K562 (cell line): ENCODE data around the gene PIP4K2A. TPM values are rescaled to one million over a fixed set of nuclear protein-coding genes. Genes with fewer than 3 reads are reported as not detected.

ENCODE experiments used
- ATF3 ChIP-seq, 2 experiments: fragments of 450-650 bp in 1 of 2; sonication (generic) in 1 of 2; formaldehyde crosslinking in 1 of 2; IDR thresholded peaks in 1 of 2; conservative IDR thresholded peaks in 1 of 2; 2 replicates each; pipeline versions ENCODE4 v1.6.1 to v1.8.1; 2016 to 2023; ENCODE audit warnings: mild to moderate bottlenecking in 2 of 2, moderate library complexity in 2 of 2, inconsistent platforms in 1 of 2, missing genetic modification reagents in 1 of 2
- ELF2 ChIP-seq: fragments of 250-450 bp; sonication (Bioruptor Pico); IDR thresholded peaks from 2 replicates; pipeline ENCODE4 v1.5.0; 2021; ENCODE audit warnings: mild to moderate bottlenecking
- ETV6 ChIP-seq, 3 experiments: fragments of 150-350 bp in 1 of 3; sonication (generic) in 1 of 3; formaldehyde crosslinking in 1 of 3; IDR thresholded peaks; 2 replicates each; pipeline versions ENCODE4 v1.6.1 to v1.8.0; 2014 to 2022; ENCODE audit warnings: borderline replicate concordance in 2 of 3, low read depth in 2 of 3, antibody characterized with exemption in 1 of 3, low read length in 1 of 3, mild to moderate bottlenecking in 1 of 3, missing genetic modification reagents in 1 of 3
- GATAD2A ChIP-seq: fragments of 450-650 bp; IDR thresholded peaks from 2 replicates; pipeline ENCODE4 v1.6.1; 2017
- IRF2 ChIP-seq: sonication (generic); formaldehyde crosslinking; IDR thresholded peaks from 2 replicates; pipeline ENCODE4 v1.8.1; 2022; ENCODE audit warnings: mild to moderate bottlenecking, missing genetic modification reagents
- JUN ChIP-seq, 2 experiments: sonication (generic) in 1 of 2; formaldehyde crosslinking in 1 of 2; IDR thresholded peaks; 2 replicates each; pipeline versions ENCODE4 v1.6.1 to v1.8.0; 2012 to 2022; ENCODE audit warnings: borderline replicate concordance in 2 of 2, mild to moderate bottlenecking in 2 of 2, improper control_type of control experiment in 1 of 2, low read depth in 1 of 2, low read length in 1 of 2, missing genetic modification reagents in 1 of 2
- LCOR ChIP-seq: sonication (generic); formaldehyde crosslinking; IDR thresholded peaks from 2 replicates; pipeline ENCODE4 v1.8.0; 2022; ENCODE audit warnings: mild to moderate bottlenecking, missing genetic modification reagents
- RBFOX2 ChIP-seq: fragments of 200-400 bp; formaldehyde crosslinking; IDR thresholded peaks from 2 replicates; pipeline ENCODE4 v1.6.1; 2017; ENCODE audit warnings: low read depth, mild to moderate bottlenecking, low read length, moderate library complexity
- TEAD4 ChIP-seq, 2 experiments: sonication (generic) in 1 of 2; formaldehyde crosslinking in 1 of 2; IDR thresholded peaks; 2 replicates each; pipeline versions ENCODE4 v1.6.1 to v1.8.0; 2012 to 2022; ENCODE audit warnings: borderline replicate concordance in 1 of 2, inconsistent platforms in 1 of 2, low read length in 1 of 2, mild to moderate bottlenecking in 1 of 2, missing genetic modification reagents in 1 of 2
- U2AF2 ChIP-seq: fragments of 200-400 bp; formaldehyde crosslinking; optimal IDR thresholded peaks from 2 replicates; pipeline ENCODE3; 2017; ENCODE audit warnings: low read depth, mild to moderate bottlenecking, low read length
- ZNF165 ChIP-seq: fragments of 250-450 bp; sonication (Bioruptor Pico); IDR thresholded peaks from 2 replicates; pipeline ENCODE4 v1.4.0; 2020; ENCODE audit warnings: borderline replicate concordance
- ZNF23 ChIP-seq: fragments of 250-450 bp; sonication (Bioruptor Pico); IDR thresholded peaks from 2 replicates; pipeline ENCODE4 v1.4.0; 2020; ENCODE audit warnings: mild to moderate bottlenecking
- ZNF830 ChIP-seq: fragments of 250-450 bp; sonication (Bioruptor Pico); IDR thresholded peaks from 2 replicates; pipeline ENCODE4 v1.5.0; 2021; ENCODE audit warnings: mild to moderate bottlenecking
- polyA plus RNA-seq, 8 experiments: library from polyadenylated mRNA; depleted of rRNA in 4 of 8; stranded (reverse) in 5 of 8; unstranded in 3 of 8; fragments of >200 nt; fragmentation: Nextera tagmentation in 2 of 8; fragmentation: Illumina TruSeq in 1 of 8; extraction: Ambion mirVana in 2 of 8; extraction: Trizol in 1 of 8; gene quantifications; 2 replicates each; pipeline versions ENCODE4 v1.2.1 to v1.2.3, GENCODE V29; 2011 to 2014; ENCODE audit warnings: inconsistent platforms in 1 of 8, missing spikeins in 1 of 8
- total RNA-seq, 7 experiments: library from RNA; depleted of rRNA in 6 of 7; stranded (reverse); fragments of >200 nt in 6 of 7; fragmentation: Illumina TruSeq in 2 of 7; extraction: Trizol in 2 of 7; gene quantifications; 2 replicates each; pipeline versions ENCODE4 v1.2.1 to v1.2.3, GENCODE V29; 2011 to 2021; ENCODE audit warnings: low replicate concordance in 1 of 7
- TF ChIP-seq, protein P1 (sequence below): fragments of 200-400 bp; formaldehyde crosslinking; IDR thresholded peaks from 2 replicates; pipeline ENCODE4 v1.6.1; 2017; ENCODE audit warnings: mild to moderate bottlenecking, low read depth, low read length, moderate library complexity
- TF ChIP-seq, protein P2 (sequence below), 2 experiments: fragments of 450-650 bp; IDR thresholded peaks; 2 replicates each; pipeline ENCODE4 v1.6.1; 2016
- TF ChIP-seq, protein P3 (sequence below): fragments of 250-450 bp; sonication (Bioruptor Pico); IDR thresholded peaks from 2 replicates; pipeline ENCODE4 v1.8.0; 2021; ENCODE audit warnings: moderate library complexity, mild to moderate bottlenecking, inconsistent platforms
- TF ChIP-seq, protein P4 (sequence below): fragments of 250-450 bp; sonication (Bioruptor Pico); IDR thresholded peaks from 2 replicates; pipeline ENCODE4 v1.5.1; 2021; ENCODE audit warnings: mild to moderate bottlenecking

The PIP4K2A gene
- total and polyA plus RNA-seq, 9 of the 15 experiments (the other 6 are each of a cell fraction or from before 2014, with no cell fraction given): 35.6 to 117 (median 71.9) TPM

DNA sequence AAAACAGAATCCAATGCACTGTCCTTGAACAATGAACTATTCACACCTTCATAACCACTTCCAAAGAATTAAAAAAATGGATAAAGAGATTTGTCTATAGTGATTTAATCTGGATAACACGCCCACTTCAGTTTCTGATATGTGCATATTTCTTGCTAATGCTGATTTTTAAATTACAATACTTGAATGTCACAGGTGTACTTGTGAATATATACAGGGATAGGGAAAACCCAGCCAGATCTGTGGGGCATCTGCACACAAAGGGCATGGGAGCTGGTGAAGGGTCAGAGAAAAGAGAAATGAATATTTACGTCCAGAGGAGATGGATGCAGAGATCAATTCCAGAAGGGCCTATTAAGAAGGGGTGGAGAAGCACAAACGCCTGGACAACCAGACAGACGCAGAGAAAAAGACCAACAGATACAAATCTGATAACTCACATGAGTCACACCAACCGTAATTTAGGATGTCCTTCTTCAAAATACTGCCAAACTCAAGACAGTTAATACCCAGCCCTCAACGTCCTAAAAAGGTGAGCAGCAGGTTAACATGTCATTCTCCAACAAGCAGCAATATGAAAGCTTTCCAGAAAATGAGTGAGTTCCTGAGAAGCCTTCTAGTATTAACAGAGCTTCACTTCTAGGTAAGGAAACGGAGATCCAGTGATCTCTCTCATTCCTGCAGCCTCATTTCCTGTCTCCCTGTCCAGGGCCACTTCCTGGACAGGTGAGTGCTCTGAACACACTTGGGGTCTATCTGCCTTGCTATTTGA is 41.9 kb downstream of the PIP4K2A start (continued):
- TF ChIP-seq, protein P1, sequence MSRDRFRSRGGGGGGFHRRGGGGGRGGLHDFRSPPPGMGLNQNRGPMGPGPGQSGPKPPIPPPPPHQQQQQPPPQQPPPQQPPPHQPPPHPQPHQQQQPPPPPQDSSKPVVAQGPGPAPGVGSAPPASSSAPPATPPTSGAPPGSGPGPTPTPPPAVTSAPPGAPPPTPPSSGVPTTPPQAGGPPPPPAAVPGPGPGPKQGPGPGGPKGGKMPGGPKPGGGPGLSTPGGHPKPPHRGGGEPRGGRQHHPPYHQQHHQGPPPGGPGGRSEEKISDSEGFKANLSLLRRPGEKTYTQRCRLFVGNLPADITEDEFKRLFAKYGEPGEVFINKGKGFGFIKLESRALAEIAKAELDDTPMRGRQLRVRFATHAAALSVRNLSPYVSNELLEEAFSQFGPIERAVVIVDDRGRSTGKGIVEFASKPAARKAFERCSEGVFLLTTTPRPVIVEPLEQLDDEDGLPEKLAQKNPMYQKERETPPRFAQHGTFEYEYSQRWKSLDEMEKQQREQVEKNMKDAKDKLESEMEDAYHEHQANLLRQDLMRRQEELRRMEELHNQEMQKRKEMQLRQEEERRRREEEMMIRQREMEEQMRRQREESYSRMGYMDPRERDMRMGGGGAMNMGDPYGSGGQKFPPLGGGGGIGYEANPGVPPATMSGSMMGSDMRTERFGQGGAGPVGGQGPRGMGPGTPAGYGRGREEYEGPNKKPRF: no peak
- TF ChIP-seq TEAD4 (IDR thresholded peaks at IDR 0.05; ENCODE audit: low read length) (peak; percentile 7; the same call in 1 of the 2 replicates), TEAD4 (CRISPR knock-in tag; IDR thresholded peaks at IDR 0.05; ENCODE audit: borderline replicate concordance) (no peak), JUN (IDR thresholded peaks at IDR 0.05; ENCODE audit: borderline replicate concordance, low read depth, low read length) (peak; percentile 70), JUN (CRISPR knock-in tag; IDR thresholded peaks at IDR 0.05; ENCODE audit: borderline replicate concordance) (no peak), ETV6 (IDR thresholded peaks at IDR 0.05; ENCODE audit: borderline replicate concordance in 1 of 2, low read depth in 2 of 2, low read length in 1 of 2) (no peak; a peak in 1 of 4 replicates), ETV6 (CRISPR knock-in tag; IDR thresholded peaks at IDR 0.05; ENCODE audit: borderline replicate concordance) (no peak), RBFOX2 (no peak), GATAD2A (no peak), ELF2 (CRISPR knock-in tag) (no peak), ZNF830 (no peak), IRF2 (no peak), ZNF165 (no peak), U2AF2 (no peak), ATF3 (IDR thresholded peaks at IDR 0.05) (peak; percentile 76), ATF3 (CRISPR knock-in tag; conservative IDR thresholded peaks at IDR 0.05) (no peak), ZNF23 (CRISPR knock-in tag) (no peak), LCOR (CRISPR knock-in tag) (no peak)
- TF ChIP-seq, protein P2, sequence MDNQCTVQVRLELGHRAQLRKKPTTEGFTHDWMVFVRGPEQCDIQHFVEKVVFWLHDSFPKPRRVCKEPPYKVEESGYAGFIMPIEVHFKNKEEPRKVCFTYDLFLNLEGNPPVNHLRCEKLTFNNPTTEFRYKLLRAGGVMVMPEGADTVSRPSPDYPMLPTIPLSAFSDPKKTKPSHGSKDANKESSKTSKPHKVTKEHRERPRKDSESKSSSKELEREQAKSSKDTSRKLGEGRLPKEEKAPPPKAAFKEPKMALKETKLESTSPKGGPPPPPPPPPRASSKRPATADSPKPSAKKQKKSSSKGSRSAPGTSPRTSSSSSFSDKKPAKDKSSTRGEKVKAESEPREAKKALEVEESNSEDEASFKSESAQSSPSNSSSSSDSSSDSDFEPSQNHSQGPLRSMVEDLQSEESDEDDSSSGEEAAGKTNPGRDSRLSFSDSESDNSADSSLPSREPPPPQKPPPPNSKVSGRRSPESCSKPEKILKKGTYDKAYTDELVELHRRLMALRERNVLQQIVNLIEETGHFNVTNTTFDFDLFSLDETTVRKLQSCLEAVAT (IDR thresholded peaks at IDR 0.05): no peak
- TF ChIP-seq, protein P3, sequence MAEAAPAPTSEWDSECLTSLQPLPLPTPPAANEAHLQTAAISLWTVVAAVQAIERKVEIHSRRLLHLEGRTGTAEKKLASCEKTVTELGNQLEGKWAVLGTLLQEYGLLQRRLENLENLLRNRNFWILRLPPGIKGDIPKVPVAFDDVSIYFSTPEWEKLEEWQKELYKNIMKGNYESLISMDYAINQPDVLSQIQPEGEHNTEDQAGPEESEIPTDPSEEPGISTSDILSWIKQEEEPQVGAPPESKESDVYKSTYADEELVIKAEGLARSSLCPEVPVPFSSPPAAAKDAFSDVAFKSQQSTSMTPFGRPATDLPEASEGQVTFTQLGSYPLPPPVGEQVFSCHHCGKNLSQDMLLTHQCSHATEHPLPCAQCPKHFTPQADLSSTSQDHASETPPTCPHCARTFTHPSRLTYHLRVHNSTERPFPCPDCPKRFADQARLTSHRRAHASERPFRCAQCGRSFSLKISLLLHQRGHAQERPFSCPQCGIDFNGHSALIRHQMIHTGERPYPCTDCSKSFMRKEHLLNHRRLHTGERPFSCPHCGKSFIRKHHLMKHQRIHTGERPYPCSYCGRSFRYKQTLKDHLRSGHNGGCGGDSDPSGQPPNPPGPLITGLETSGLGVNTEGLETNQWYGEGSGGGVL: no peak
- TF ChIP-seq, protein P4, sequence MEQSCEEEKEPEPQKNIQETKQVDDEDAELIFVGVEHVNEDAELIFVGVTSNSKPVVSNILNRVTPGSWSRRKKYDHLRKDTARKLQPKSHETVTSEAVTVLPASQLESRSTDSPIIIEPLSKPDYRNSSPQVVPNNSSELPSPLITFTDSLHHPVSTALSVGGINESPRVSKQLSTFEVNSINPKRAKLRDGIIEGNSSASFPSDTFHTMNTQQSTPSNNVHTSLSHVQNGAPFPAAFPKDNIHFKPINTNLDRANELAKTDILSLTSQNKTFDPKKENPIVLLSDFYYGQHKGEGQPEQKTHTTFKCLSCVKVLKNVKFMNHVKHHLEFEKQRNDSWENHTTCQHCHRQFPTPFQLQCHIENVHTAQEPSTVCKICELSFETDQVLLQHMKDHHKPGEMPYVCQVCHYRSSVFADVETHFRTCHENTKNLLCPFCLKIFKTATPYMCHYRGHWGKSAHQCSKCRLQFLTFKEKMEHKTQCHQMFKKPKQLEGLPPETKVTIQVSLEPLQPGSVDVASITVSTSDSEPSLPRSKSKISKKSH (CRISPR knock-in tag): no peak
